ENCODE results near the gene EBNA1BP2. TPM values are rescaled to one million over a fixed set of nuclear protein-coding genes. Genes with fewer than 3 reads are reported as not detected.

The EBNA1BP2 gene
- total and polyA plus RNA-seq, 10 of the 15 experiments (the other 5 are each of a cell fraction or from before 2014, with no cell fraction given) = 57.5 to 275 (median 133) TPM

GRCh38 chr1:43153443-43153842 is 18.6 kb downstream of the EBNA1BP2 start:
- WGBS (ENCODE audit: insufficient coverage, insufficient replicate concordance, low lambda C conversion rate, missing lambda C conversion rate) = 72% methylated on average over 6 of the region's 6 CpGs
- TF ChIP-seq RAD21 (IDR thresholded peaks at IDR 0.05; ENCODE audit: insufficient read depth, low read depth, low read length) = no peak
- no peak for TF ChIP-seq RUNX3 (IDR thresholded peaks at IDR 0.05; ENCODE audit: low read length)
- TF ChIP-seq CBFB (IDR thresholded peaks at IDR 0.05; ENCODE audit: low read depth) = no peak
- no peak for TF ChIP-seq ZBED1 (IDR thresholded peaks at IDR 0.05; ENCODE audit: borderline replicate concordance)
- no peak for TF ChIP-seq POLR2A (IDR thresholded peaks at IDR 0.05; ENCODE audit: low read depth, low read length)
- TF ChIP-seq ZNF687 (IDR thresholded peaks at IDR 0.05) = no peak
- no peak for TF ChIP-seq IKZF2 (IDR thresholded peaks at IDR 0.05)
- TF ChIP-seq NFXL1 (IDR thresholded peaks at IDR 0.05; ENCODE audit: borderline replicate concordance) = no peak
- TF ChIP-seq YBX1 (IDR thresholded peaks at IDR 0.05) = no peak
- TF ChIP-seq ELK1 (IDR thresholded peaks at IDR 0.05; ENCODE audit: low read depth, low read length) = no peak
- TF ChIP-seq MLLT1 (IDR thresholded peaks at IDR 0.05) = no peak
- no peak for TF ChIP-seq SMAD1 (IDR thresholded peaks at IDR 0.05; ENCODE audit: low read depth, partially characterized antibody)
- no peak for TF ChIP-seq SRF (IDR thresholded peaks at IDR 0.05; ENCODE audit: low read depth in 2 of 2, low read length in 2 of 2)
- POLR2A ChIA-PET = no interaction called here
- SMC1A ChIA-PET (ENCODE audit: uncharacterized antibody, unreplicated experiment) = no interaction called here
- H2AFZ ChIP-seq (ENCODE audit: control insufficient read depth, low read depth, low read length) = no peak overlapping the region
- no peak for DNase-seq (ENCODE audit: low read depth, low spot score)
- RAD21 ChIA-PET (ENCODE audit: unreplicated experiment) = no interaction called here
- no peak for FAIRE-seq
- no peak overlapping the region for H3K4me2 ChIP-seq (ENCODE audit: control insufficient read depth, insufficient read depth)
- H3K4me3 ChIP-seq = no peak overlapping the region
- in situ Hi-C loops (cut with MboI) (no loop called here), intact Hi-C loops (cut with micrococcal nuclease; ENCODE audit: unreplicated experiment) (no loop called here)
- H4K20me1 ChIP-seq (ENCODE audit: control insufficient read depth, insufficient read depth) = no peaks in the 10 kb centered on the region
- CTCF ChIA-PET = no interaction called here
- H3K27me3 ChIP-seq (replicated peaks in 1 of 2; ENCODE audit: control insufficient read depth in 2 of 2, insufficient read depth in 2 of 2, low read length in 1 of 2) = peaks cover under 1 to 3% of the 10 kb centered on the region in 2 experiments; a peak in 3 of 4 replicates
- no peaks in the 10 kb centered on the region; the same call in 1 of the 2 replicates for H3K4me1 ChIP-seq (ENCODE audit: control insufficient read depth, insufficient read depth, low read length)
- no peak overlapping the region for H3K9ac ChIP-seq (ENCODE audit: control insufficient read depth, insufficient read depth, low read length)
- no TSS peak for BruUV-seq (replicated peaks)
- no peaks in the 10 kb centered on the region for H3K9me3 ChIP-seq (replicated peaks; ENCODE audit: control insufficient read depth, insufficient read depth, low read length)
- H3K79me2 ChIP-seq (ENCODE audit: control insufficient read depth, insufficient read depth, low read length) = no peaks in the 10 kb centered on the region
- ATAC-seq = no peak
- no peaks in the 10 kb centered on the region for H3K36me3 ChIP-seq (ENCODE audit: control insufficient read depth in 2 of 2, insufficient read depth in 2 of 2, low read length in 1 of 2)
- H3K27ac ChIP-seq (ENCODE audit: control insufficient read depth, insufficient read depth) = no peak overlapping the region
